Chondrocyte (in vitro differentiated cells): Measurements from ENCODE around the gene TNFAIP3. TPM values are rescaled to one million over a fixed set of nuclear protein-coding genes. Genes with fewer than 3 reads are reported as not detected.
A peak's percentile ranks its signal among the peaks of the same experiment; 100 is the strongest.

Experiments
- DNase-seq: peaks from one replicate; pipeline ENCODE4 v3.0.0; 2021; ENCODE audit warnings: mixed read lengths, low spot score
- H3K27ac Mint-ChIP-seq: one replicate; pipeline ENCODE4 v1.8.0; 2021; ENCODE audit warnings: mild to moderate bottlenecking, moderate library complexity, mixed read lengths; ENCODE audit not compliant: unreplicated experiment
- H3K27me3 Mint-ChIP-seq: 2 replicates; pipeline ENCODE4 v1.8.0; 2021; ENCODE audit warnings: low read depth, mixed read lengths
- H3K36me3 Mint-ChIP-seq: 2 replicates; pipeline ENCODE4 v1.8.0; 2021; ENCODE audit warnings: low read depth, mixed read lengths
- H3K4me1 Mint-ChIP-seq: 2 replicates; pipeline ENCODE4 v1.8.0; 2021; ENCODE audit warnings: low read depth, mild to moderate bottlenecking, mixed read lengths
- H3K4me3 Mint-ChIP-seq: one replicate; pipeline ENCODE4 v1.8.0; 2021; ENCODE audit warnings: mild to moderate bottlenecking, moderate library complexity, mixed read lengths; ENCODE audit not compliant: unreplicated experiment
- H3K9me3 Mint-ChIP-seq: 2 replicates; pipeline ENCODE4 v1.8.0; 2021; ENCODE audit warnings: low read depth, mixed read lengths
- total RNA-seq: library from RNA; stranded (reverse); gene quantifications from 3 replicates; pipeline ENCODE4 v1.2.1, GENCODE V29; 2021
- TF ChIP-seq, protein P1 (sequence below): fragments of 200-600 bp; sonication (generic); IDR thresholded peaks from 2 replicates; pipeline ENCODE4 v1.5.0; 2021; ENCODE audit warnings: antibody characterized with exemption, mild to moderate bottlenecking, moderate library complexity

The TNFAIP3 gene
- total RNA-seq, 1 donor from 2014 or later: 7.2 TPM

DNA sequence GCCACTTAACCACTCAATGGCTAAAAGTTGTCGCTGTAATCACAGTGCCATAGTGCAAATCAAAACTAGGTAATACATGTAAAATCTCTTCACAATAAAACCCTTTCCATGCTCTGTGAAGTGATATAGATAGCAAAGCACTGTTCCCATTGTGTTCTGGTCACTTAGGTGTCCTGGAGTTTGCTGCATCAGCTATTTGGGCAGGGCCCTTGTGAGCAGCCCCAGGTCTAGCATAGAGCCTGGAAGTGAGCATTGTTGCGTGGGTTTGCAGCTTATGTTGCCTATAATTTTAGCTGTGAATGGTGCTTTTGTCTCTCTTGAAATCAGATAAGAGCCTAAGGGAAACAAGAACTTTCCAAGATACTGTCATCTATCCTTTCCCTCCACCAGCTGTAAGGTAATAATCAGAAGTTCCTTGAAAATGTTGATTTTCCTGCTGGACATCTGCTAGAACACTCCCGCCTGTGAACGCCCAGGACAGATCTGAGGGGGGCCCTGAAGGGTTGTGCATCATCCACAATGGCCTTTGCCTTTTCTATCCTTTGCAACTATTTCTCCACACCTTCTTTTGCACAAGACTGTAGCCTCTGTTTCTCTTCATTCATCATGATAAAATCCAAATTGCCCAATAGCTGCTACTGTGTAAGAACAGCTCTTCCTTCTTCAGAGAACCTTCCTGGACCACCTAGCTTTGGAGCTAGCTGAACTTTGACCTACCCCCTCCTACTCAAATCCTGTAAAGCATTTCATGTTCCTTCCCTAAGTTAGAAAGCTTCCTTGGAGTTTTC lies 57.0 kb downstream of the TNFAIP3 start:
- H3K36me3 Mint-ChIP-seq: no peaks in the 10 kb centered on the region
- H3K27ac Mint-ChIP-seq: no peak overlapping the region
- H3K4me1 Mint-ChIP-seq: peaks cover 37% of the 10 kb centered on the region
- no peaks in the 10 kb centered on the region for H3K27me3 Mint-ChIP-seq
- H3K4me3 Mint-ChIP-seq: no peak overlapping the region
- no peaks in the 10 kb centered on the region for H3K9me3 Mint-ChIP-seq
- TF ChIP-seq, protein P1, sequence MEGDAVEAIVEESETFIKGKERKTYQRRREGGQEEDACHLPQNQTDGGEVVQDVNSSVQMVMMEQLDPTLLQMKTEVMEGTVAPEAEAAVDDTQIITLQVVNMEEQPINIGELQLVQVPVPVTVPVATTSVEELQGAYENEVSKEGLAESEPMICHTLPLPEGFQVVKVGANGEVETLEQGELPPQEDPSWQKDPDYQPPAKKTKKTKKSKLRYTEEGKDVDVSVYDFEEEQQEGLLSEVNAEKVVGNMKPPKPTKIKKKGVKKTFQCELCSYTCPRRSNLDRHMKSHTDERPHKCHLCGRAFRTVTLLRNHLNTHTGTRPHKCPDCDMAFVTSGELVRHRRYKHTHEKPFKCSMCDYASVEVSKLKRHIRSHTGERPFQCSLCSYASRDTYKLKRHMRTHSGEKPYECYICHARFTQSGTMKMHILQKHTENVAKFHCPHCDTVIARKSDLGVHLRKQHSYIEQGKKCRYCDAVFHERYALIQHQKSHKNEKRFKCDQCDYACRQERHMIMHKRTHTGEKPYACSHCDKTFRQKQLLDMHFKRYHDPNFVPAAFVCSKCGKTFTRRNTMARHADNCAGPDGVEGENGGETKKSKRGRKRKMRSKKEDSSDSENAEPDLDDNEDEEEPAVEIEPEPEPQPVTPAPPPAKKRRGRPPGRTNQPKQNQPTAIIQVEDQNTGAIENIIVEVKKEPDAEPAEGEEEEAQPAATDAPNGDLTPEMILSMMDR: no peak
- no peak for DNase-seq

DNA sequence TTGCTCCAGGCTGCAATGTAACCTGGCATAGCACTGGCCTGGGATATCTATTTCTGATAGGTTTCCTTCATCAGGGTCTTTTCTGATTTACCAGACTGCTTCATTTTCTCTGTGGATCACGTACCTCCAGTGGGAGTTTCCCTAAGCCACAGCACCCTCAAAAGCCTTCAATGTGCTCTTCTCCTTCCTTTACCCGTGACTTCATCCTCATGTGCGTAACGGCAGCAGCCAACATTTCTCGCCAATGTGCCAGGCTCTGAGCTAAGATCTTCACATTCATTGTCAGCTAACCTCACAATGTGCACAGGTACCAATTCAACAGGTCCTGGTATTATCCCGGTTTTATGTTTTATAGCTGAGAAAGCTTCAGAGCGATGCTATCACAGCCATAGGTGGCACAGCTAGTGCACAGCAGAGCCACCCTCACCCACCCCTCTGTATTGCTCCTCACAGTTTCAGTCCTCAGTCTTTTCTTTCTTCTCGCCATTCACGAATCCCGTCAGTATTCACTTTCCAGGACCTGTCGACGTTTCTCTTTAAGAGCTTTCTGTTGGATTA lies 58.2 kb downstream of the TNFAIP3 start:
- no peak overlapping the region for H3K27ac Mint-ChIP-seq
- H3K4me3 Mint-ChIP-seq: no peak overlapping the region
- DNase-seq: no peak
- H3K36me3 Mint-ChIP-seq: no peaks in the 10 kb centered on the region
- no peaks in the 10 kb centered on the region for H3K27me3 Mint-ChIP-seq
- peaks cover 33% of the 10 kb centered on the region for H3K4me1 Mint-ChIP-seq
- H3K9me3 Mint-ChIP-seq: no peaks in the 10 kb centered on the region
- TF ChIP-seq, protein P1: no peak

DNA sequence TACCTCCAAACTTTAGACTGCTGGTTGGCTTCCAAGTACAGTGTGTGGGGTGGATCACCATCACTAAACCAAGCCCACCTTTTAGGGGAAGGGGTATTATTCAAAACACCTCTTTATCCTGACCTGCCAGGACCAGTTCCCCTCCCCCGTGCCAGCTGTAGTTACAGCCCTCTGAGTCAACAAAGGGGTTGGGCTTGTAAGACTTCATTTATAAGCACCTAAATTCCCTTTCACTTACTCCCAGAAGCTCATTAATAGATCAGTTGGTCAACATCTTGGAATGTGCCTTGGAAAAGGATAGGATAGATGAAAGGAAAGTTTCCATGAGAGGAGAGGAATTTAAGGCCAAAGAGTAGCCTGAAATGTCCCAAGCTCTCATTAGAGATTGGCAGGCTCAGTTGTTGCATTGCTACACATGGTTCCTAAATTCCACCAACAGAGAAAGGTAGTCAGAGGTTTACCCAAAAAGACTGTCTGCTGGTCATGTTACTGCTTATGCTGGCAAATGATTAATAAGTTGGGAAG lies 59.2 kb downstream of the TNFAIP3 start:
- TF ChIP-seq, protein P1: no peak
- Mint-ChIP-seq H3K4me3 (no peak overlapping the region), H3K4me1 (peaks cover 27% of the 10 kb centered on the region), H3K27me3 (no peaks in the 10 kb centered on the region), H3K27ac (peak overlapping the region; percentile 13), H3K9me3 (no peaks in the 10 kb centered on the region), H3K36me3 (no peaks in the 10 kb centered on the region)
- DNase-seq: no peak

DNA sequence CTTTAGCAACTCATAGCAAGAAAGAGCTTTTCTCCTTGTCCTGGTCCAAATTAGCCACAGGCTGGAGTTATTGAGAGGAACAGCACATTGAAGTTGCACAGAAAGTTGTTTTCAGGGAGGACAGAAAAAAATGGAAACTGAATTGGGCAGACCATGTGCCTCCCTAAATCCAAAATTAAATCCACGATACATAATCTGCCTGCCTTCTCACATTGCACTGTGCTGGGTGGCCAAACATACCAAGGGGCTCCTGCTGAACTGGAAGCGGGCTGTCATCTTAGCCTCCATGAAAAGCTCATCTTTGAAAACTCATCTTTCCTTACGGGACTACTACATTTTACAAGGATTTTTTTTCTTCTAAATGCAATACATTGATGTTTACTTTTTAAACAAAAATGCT lies 59.9 kb downstream of the TNFAIP3 start:
- no peak for DNase-seq
- peaks cover 27% of the 10 kb centered on the region for H3K4me1 Mint-ChIP-seq
- H3K36me3 Mint-ChIP-seq: no peaks in the 10 kb centered on the region
- no peak overlapping the region for H3K27ac Mint-ChIP-seq
- H3K4me3 Mint-ChIP-seq: no peak overlapping the region
- no peaks in the 10 kb centered on the region for H3K9me3 Mint-ChIP-seq
- TF ChIP-seq, protein P1: no peak
- H3K27me3 Mint-ChIP-seq: no peaks in the 10 kb centered on the region

DNA sequence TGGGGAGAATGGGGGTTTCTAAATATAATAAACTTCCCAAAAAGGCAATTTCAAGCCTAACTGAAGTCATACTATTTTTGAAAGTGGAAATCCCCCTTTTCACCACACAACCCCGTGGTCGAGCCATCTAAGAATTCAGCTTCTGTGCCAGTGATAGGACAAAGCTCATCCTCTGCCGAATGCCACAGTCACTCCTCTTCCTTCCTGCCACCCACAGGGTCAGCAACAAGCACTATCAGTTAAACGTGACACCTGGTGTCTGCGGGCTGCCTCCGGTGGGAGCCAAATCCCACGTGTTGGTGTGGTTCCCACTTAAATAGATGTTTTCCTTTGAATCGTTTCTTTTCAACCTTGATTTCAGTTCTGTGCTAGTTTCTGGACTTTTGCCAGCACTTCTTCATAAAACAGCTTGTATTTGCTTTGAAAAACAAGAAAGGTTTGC lies 60.7 kb downstream of the TNFAIP3 start:
- no peak for DNase-seq
- TF ChIP-seq, protein P1: no peak
- Mint-ChIP-seq H3K27ac (no peak overlapping the region), H3K4me1 (peaks cover 27% of the 10 kb centered on the region), H3K9me3 (no peaks in the 10 kb centered on the region), H3K36me3 (no peaks in the 10 kb centered on the region), H3K27me3 (no peaks in the 10 kb centered on the region), H3K4me3 (no peak overlapping the region)
